Trophoblast cell (in vitro differentiated cells and primary cell): ENCODE measurements around the gene PHYH.
A peak's percentile ranks its signal among the peaks of the same experiment; 100 is the strongest.
"Not testable (repeated sequence)": the region's sequence is repeated elsewhere in the genome, so short reads cannot be mapped to it uniquely, and the experiment has no call there.

Experiments
- DNase-seq, 2 donors: peaks; one replicate each; pipeline ENCODE4 v3.0.0-alpha.2; 2016
- H2AFZ ChIP-seq: 2 replicates; pipeline ENCODE4 v1.6.1; 2013; ENCODE audit warnings: low read length, moderate library complexity, mild to moderate bottlenecking; ENCODE audit not compliant: insufficient read depth, poor library complexity
- H2AK5ac ChIP-seq: 2 replicates; pipeline ENCODE4 v1.6.1; 2013; ENCODE audit warnings: mild to moderate bottlenecking, low read length
- H2BK120ac ChIP-seq: 2 replicates; pipeline ENCODE4 v1.6.1; 2013; ENCODE audit warnings: low read length, mild to moderate bottlenecking, moderate library complexity; ENCODE audit not compliant: insufficient read depth, poor library complexity
- H2BK12ac ChIP-seq: 2 replicates; pipeline ENCODE4 v1.6.1; 2013; ENCODE audit warnings: mild to moderate bottlenecking, low read length, moderate library complexity
- H2BK5ac ChIP-seq: 2 replicates; pipeline ENCODE4 v1.6.1; 2013; ENCODE audit warnings: low read length, low read depth, moderate library complexity, mild to moderate bottlenecking; ENCODE audit not compliant: poor library complexity
- H3K14ac ChIP-seq: 2 replicates; pipeline ENCODE4 v1.6.1; 2013; ENCODE audit warnings: mild to moderate bottlenecking, low read length
- H3K18ac ChIP-seq: 2 replicates; pipeline ENCODE4 v1.6.1; 2013; ENCODE audit warnings: mild to moderate bottlenecking, low read length
- H3K23ac ChIP-seq: 2 replicates; pipeline ENCODE4 v1.6.1; 2013; ENCODE audit warnings: low read length
- H3K27ac ChIP-seq: 2 replicates; pipeline ENCODE4 v1.5.1; 2013; ENCODE audit warnings: low read depth, mild to moderate bottlenecking, inconsistent platforms, low read length, moderate library complexity
- H3K27me3 ChIP-seq: 2 replicates; pipeline ENCODE4 v1.6.1; 2013; ENCODE audit warnings: inconsistent platforms, mild to moderate bottlenecking, low read length, moderate library complexity; ENCODE audit not compliant: insufficient read depth
- H3K36me3 ChIP-seq, 2 experiments: 1 replicate in 1 of 2; 2 replicates in 1 of 2; pipeline ENCODE4 v1.6.1; 2013; ENCODE audit warnings: low read length in 2 of 2, mild to moderate bottlenecking in 2 of 2, moderate library complexity in 1 of 2; ENCODE audit not compliant: insufficient read depth in 2 of 2, control insufficient read depth in 1 of 2
- H3K4ac ChIP-seq: 2 replicates; pipeline ENCODE4 v1.6.1; 2013; ENCODE audit warnings: low read depth, mild to moderate bottlenecking, low read length, moderate library complexity
- H3K4me1 ChIP-seq, 2 experiments: 1 replicate in 1 of 2; 2 replicates in 1 of 2; pipeline ENCODE4 v1.6.1; 2013; ENCODE audit warnings: low read length in 2 of 2, mild to moderate bottlenecking in 2 of 2, moderate library complexity in 1 of 2; ENCODE audit not compliant: insufficient read depth in 2 of 2, control insufficient read depth in 1 of 2
- H3K4me2 ChIP-seq: 2 replicates; pipeline ENCODE4 v1.6.1; 2013; ENCODE audit warnings: inconsistent platforms, mild to moderate bottlenecking, low read length, moderate library complexity
- H3K4me3 ChIP-seq: 2 replicates; pipeline ENCODE4 v1.5.1; 2013; ENCODE audit warnings: mild to moderate bottlenecking, low read depth, low read length, inconsistent platforms
- H3K79me1 ChIP-seq: one replicate; pipeline ENCODE4 v1.6.1; 2013; ENCODE audit warnings: low read length
- H3K79me2 ChIP-seq: 2 replicates; pipeline ENCODE4 v1.6.1; 2013; ENCODE audit warnings: low read length, mild to moderate bottlenecking; ENCODE audit not compliant: control insufficient read depth, insufficient read depth, poor library complexity
- H3K9ac ChIP-seq: 2 replicates; pipeline ENCODE4 v1.6.1; 2013; ENCODE audit warnings: mild to moderate bottlenecking, low read length
- H3K9me3 ChIP-seq: 2 replicates; pipeline ENCODE4 v1.6.1; 2013; ENCODE audit warnings: low read depth, mild to moderate bottlenecking, control low read depth, inconsistent platforms, low read length; ENCODE audit not compliant: insufficient read depth
- H4K12ac ChIP-seq: 2 replicates; pipeline ENCODE4 v1.6.1; 2013; ENCODE audit warnings: low read depth, mild to moderate bottlenecking, low read length, moderate library complexity
- H4K8ac ChIP-seq: 2 replicates; pipeline ENCODE4 v1.6.1; 2013; ENCODE audit warnings: low read depth, mild to moderate bottlenecking, low read length, moderate library complexity
- H4K91ac ChIP-seq: one replicate; pipeline ENCODE4 v1.6.1; 2013; ENCODE audit warnings: low read depth, mild to moderate bottlenecking, low read length, moderate library complexity
- WGBS: extraction: QIAGEN DNeasy Blood & Tissue Kit; methylation state at CpG from one replicate; pipeline ENCODE4 v1.1.7; 2013; ENCODE audit warnings: missing lambda C conversion rate; ENCODE audit not compliant: insufficient read length, insufficient coverage; ENCODE audit errors: extremely low coverage; 5-methylcytosine and 5-hydroxymethylcytosine counted together

Gene PHYH

DNA sequence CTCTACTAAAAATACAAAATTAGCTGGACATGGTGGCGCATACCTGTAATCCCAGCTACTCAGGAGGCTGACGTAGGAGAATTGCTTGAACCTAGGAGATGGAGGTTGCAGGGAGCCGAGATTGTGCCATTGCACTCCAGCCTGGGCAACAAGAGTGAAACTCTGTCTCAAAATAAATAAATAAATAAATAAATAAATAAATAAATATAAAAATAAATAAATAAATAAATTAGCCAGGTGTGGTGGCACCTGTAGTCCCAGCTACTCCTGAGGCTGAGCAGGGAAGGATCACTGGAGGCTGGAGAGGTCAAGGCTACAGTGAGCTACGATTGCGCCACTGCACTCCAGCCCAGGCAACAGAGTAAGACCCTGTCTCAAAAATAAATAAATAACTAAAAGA lies 57.6 kb downstream of the PHYH start:
- not testable (repeated sequence) for H3K4me2 ChIP-seq, H2BK120ac ChIP-seq, H2BK12ac ChIP-seq, DNase-seq, H3K4me1 ChIP-seq, H4K12ac ChIP-seq, H2AK5ac ChIP-seq, H3K18ac ChIP-seq, H3K23ac ChIP-seq, H3K36me3 ChIP-seq, H4K91ac ChIP-seq, H3K4me3 ChIP-seq, H2AFZ ChIP-seq, H3K79me1 ChIP-seq, H3K9ac ChIP-seq, H3K27me3 ChIP-seq, H4K8ac ChIP-seq, H3K14ac ChIP-seq, H2BK5ac ChIP-seq, H3K4ac ChIP-seq, H3K27ac ChIP-seq, H3K9me3 ChIP-seq, H3K79me2 ChIP-seq
- WGBS = no CpG with 5 or more reads among the region's 5 CpGs

DNA sequence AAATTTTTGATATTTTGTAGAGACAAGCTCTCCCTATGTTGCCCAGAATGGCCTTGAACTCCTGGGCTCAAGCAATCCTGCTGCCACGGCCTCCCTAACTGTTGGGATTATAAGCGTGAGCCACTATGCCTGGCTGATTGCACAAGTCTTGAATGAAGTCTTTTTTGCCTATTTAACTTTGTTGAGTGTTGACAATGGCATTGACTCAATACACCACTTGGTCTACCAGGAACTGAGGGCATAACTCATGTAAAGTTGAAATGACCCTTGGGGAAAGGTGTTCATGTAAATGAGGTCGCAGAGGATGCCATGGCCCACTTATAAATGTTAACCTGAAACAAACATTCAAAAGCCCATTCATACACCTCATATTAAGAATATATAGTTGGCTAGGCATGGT lies 58.3 kb downstream of the PHYH start:
- H3K4me3 ChIP-seq = no peak overlapping the region
- DNase-seq = no peak
- H3K4me1 ChIP-seq = no peaks in the 10 kb centered on the region
- H3K27ac ChIP-seq = no peak overlapping the region
- no peak overlapping the region for H2AK5ac ChIP-seq
- no peak overlapping the region for H2BK120ac ChIP-seq
- H4K91ac ChIP-seq = no peak overlapping the region
- H3K79me2 ChIP-seq = no peaks in the 10 kb centered on the region
- H3K18ac ChIP-seq = no peak overlapping the region
- no peak overlapping the region for H4K12ac ChIP-seq
- H4K8ac ChIP-seq = no peak overlapping the region
- H3K36me3 ChIP-seq = no peaks in the 10 kb centered on the region
- no peak overlapping the region for H3K9ac ChIP-seq
- no peaks in the 10 kb centered on the region for H3K9me3 ChIP-seq
- no peak overlapping the region for H3K23ac ChIP-seq
- no peak overlapping the region for H2AFZ ChIP-seq
- no peak overlapping the region for H2BK5ac ChIP-seq
- H3K14ac ChIP-seq = no peak overlapping the region
- H3K79me1 ChIP-seq = no peaks in the 10 kb centered on the region
- H2BK12ac ChIP-seq = no peak overlapping the region
- no peaks in the 10 kb centered on the region for H3K27me3 ChIP-seq
- WGBS = no CpG with 5 or more reads among the region's 3 CpGs
- H3K4me2 ChIP-seq = no peak overlapping the region
- no peak overlapping the region for H3K4ac ChIP-seq

DNA sequence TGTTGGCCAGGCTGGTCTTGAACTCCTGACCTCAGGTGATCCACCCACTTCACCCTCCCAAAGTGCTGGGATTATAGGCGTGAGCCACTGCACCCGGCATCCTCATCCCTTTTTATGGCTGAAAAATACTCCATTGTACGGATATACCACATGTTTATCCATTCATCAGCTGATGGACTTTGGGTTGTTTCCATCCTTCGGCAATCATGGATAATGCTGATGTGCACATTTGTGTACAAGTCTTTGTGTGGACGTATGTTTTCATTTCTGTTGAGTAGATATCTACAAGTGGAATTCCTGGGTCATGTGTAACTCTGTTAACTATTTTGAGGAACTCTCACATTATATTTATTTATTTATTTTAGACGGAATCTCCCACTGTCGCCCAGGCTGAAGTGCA lies 59.9 kb downstream of the PHYH start:
- no peaks in the 10 kb centered on the region for H3K9me3 ChIP-seq
- H2BK5ac ChIP-seq = no peak overlapping the region
- no peaks in the 10 kb centered on the region for H3K79me2 ChIP-seq
- H3K4me1 ChIP-seq = no peaks in the 10 kb centered on the region
- DNase-seq = no peak
- H3K27ac ChIP-seq = no peak overlapping the region
- no peak overlapping the region for H3K4ac ChIP-seq
- no peak overlapping the region for H4K12ac ChIP-seq
- H3K9ac ChIP-seq = no peak overlapping the region
- no peak overlapping the region for H3K18ac ChIP-seq
- no peak overlapping the region for H2AK5ac ChIP-seq
- no peaks in the 10 kb centered on the region for H3K27me3 ChIP-seq
- H2AFZ ChIP-seq = no peak overlapping the region
- H3K4me3 ChIP-seq = no peak overlapping the region
- no peaks in the 10 kb centered on the region for H3K36me3 ChIP-seq
- WGBS = no CpG with 5 or more reads among the region's 7 CpGs
- H3K4me2 ChIP-seq = no peak overlapping the region
- H2BK12ac ChIP-seq = no peak overlapping the region
- no peak overlapping the region for H2BK120ac ChIP-seq
- H3K23ac ChIP-seq = no peak overlapping the region
- no peak overlapping the region for H3K14ac ChIP-seq
- no peaks in the 10 kb centered on the region for H3K79me1 ChIP-seq
- H4K8ac ChIP-seq = no peak overlapping the region
- H4K91ac ChIP-seq = no peak overlapping the region

DNA sequence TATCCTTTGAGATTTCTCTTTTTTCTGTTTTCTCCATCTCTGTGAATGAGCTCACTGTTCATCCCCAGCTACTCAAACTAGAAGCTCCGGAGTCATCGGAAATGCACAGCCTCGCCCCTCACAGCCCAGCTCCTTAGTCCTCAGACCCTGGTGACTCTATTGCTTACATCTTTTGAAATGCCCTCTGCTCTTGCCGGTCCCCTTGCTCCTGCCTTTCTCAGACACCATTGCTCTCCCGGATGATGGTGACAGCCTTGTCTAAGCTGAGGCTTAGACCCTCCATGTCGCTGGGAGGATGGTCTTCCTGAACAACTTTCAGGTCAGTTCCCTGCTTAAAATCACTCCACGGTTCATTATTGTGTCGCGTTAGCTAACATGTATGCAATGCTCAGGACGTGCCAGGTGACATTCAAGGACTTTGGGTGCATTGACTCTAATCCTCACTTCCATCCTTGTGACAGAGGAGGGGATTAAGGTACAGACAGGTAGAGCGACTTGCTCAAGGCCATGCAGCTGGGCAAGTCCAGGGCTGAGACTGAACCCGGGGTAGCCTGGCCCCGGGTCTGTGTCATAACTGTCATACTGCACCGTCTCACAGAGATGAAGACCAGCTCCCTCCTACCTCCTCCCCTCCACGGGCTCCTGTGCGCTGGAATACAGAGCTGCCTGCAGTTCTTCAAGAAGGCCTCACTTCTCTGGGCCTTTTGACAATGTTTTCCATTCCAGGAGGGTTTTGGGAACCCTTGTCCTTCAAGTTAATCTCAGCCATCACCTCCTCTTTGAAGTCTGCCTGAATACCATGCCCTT lies 61.4 kb downstream of the PHYH start:
- H2BK12ac ChIP-seq = no peak overlapping the region
- no peak overlapping the region for H4K91ac ChIP-seq
- no peak overlapping the region for H3K4me3 ChIP-seq
- H3K27ac ChIP-seq = no peak overlapping the region
- DNase-seq = peak; percentile 41 to 76
- no peaks in the 10 kb centered on the region for H3K9me3 ChIP-seq
- H2AFZ ChIP-seq = no peak overlapping the region
- no peak overlapping the region for H4K12ac ChIP-seq
- H3K9ac ChIP-seq = no peak overlapping the region
- H3K4me2 ChIP-seq = no peak overlapping the region
- no peaks in the 10 kb centered on the region for H3K27me3 ChIP-seq
- no CpG with 5 or more reads among the region's 16 CpGs for WGBS
- no peak overlapping the region for H4K8ac ChIP-seq
- H2BK5ac ChIP-seq = no peak overlapping the region
- no peak overlapping the region for H2BK120ac ChIP-seq
- no peaks in the 10 kb centered on the region for H3K79me2 ChIP-seq
- no peak overlapping the region for H3K14ac ChIP-seq
- no peaks in the 10 kb centered on the region for H3K79me1 ChIP-seq
- H3K4ac ChIP-seq = no peak overlapping the region
- no peak overlapping the region for H3K23ac ChIP-seq
- no peaks in the 10 kb centered on the region for H3K4me1 ChIP-seq
- no peaks in the 10 kb centered on the region for H3K36me3 ChIP-seq
- H2AK5ac ChIP-seq = no peak overlapping the region
- no peak overlapping the region for H3K18ac ChIP-seq
